ENCODE results near the gene KRT86. TPM values are rescaled to one million over a fixed set of nuclear protein-coding genes. Genes with fewer than 3 reads are reported as not detected.
A peak's percentile ranks its signal among the peaks of the same experiment; 100 is the strongest.

Gene KRT86
- polyA plus RNA-seq, 2 of the 4 experiments (the other 2 are of a cell fraction): 23.5 to 378 TPM

GRCh38 chr12:52284562-52285171 lies 10.2 kb downstream of the KRT86 start:
- peak overlapping the region; percentile 94 for H3K4me2 ChIP-seq
- H3K27ac ChIP-seq: peak overlapping the region; percentile 96 to 100
- H3K4me3 ChIP-seq: peak overlapping the region; percentile 59; the same call in 1 of the 3 replicates
- 6% methylated on average over 4 of the region's 4 CpGs for WGBS (ENCODE audit: missing lambda C conversion rate)
- ChIA-PET CTCF (interaction anchor here (0.9 to 15.3 kb wide), 15 partner anchors 13 to 696 kb away, joined by 3 to 387 read pairs (median 6); partner anchors contain the start of gene KRT83), POLR2A (interaction anchor here (0.7 to 11.7 kb wide), 13 partner anchors 9 to 1251 kb away, joined by 3 to 383 read pairs (median 7); partner anchors contain the start of gene KRT80)
- FAIRE-seq (peak; percentile 94), ATAC-seq (no peak), DNase-seq (ENCODE audit: low read depth in 1 of 2, low spot score in 1 of 2) (peak in 1 of 2 experiments; percentile 76)
- no peaks in the 10 kb centered on the region for H3K9me3 ChIP-seq
- H3K4me1 ChIP-seq: peaks cover 62% of the 10 kb centered on the region
- no peak for TF ChIP-seq BHLHE40 (IDR thresholded peaks at IDR 0.05; ENCODE audit: low read depth, low read length)
- TF ChIP-seq EP300 (IDR thresholded peaks at IDR 0.05): no peak
- TF ChIP-seq CHD2 (IDR thresholded peaks at IDR 0.05; ENCODE audit: low read length, partially characterized antibody): no peak
- no peak for TF ChIP-seq RCOR1 (IDR thresholded peaks at IDR 0.05; ENCODE audit: low read depth, low read length)
- TF ChIP-seq ZSCAN20 (CRISPR knock-in tag; IDR thresholded peaks at IDR 0.05): no peak
- TF ChIP-seq FOSL2 (IDR thresholded peaks at IDR 0.05): no peak
- no peak for TF ChIP-seq FOSL2 (CRISPR knock-in tag; IDR thresholded peaks at IDR 0.05)
- no peak for TF ChIP-seq ZNF302 (CRISPR knock-in tag; IDR thresholded peaks at IDR 0.05)
- no peak for TF ChIP-seq RFX5 (IDR thresholded peaks at IDR 0.05)
- TF ChIP-seq HMGXB4 (CRISPR knock-in tag; IDR thresholded peaks at IDR 0.05; ENCODE audit: borderline replicate concordance): peak; percentile 15
- TF ChIP-seq KDM5A (IDR thresholded peaks at IDR 0.05): no peak
- TF ChIP-seq HOXB5 (CRISPR knock-in tag; IDR thresholded peaks at IDR 0.05): peak; percentile 1
- no peak for TF ChIP-seq CBX2 (IDR thresholded peaks at IDR 0.05; ENCODE audit: borderline replicate concordance, low read depth)
- TF ChIP-seq NFE2L2 (conservative IDR thresholded peaks at IDR 0.05; ENCODE audit: low read length): no peak
- no peak for TF ChIP-seq MAFK (IDR thresholded peaks at IDR 0.05; ENCODE audit: partially characterized antibody)
- TF ChIP-seq REST (IDR thresholded peaks at IDR 0.05): no peak
- no peak; the same call in 2 of the 3 replicates for TF ChIP-seq BCL3 (IDR thresholded peaks at IDR 0.05)
- 0 out of 2 replicates have a peak, but pooled peaks have one; percentile 41 for TF ChIP-seq E2F6 (IDR thresholded peaks at IDR 0.05; ENCODE audit: borderline replicate concordance, low read depth)
- TF ChIP-seq GATA3 (IDR thresholded peaks at IDR 0.05; ENCODE audit: borderline replicate concordance): no peak; the same call in 1 of the 2 replicates
- TF ChIP-seq POLR2A (IDR thresholded peaks at IDR 0.05; ENCODE audit: low read length): peak; percentile 55
- no peak for TF ChIP-seq PHF8 (IDR thresholded peaks at IDR 0.05; ENCODE audit: borderline replicate concordance, low read depth)
- no peak for TF ChIP-seq MYC (IDR thresholded peaks at IDR 0.05; ENCODE audit: borderline replicate concordance, low read length)
- no peak for TF ChIP-seq CBX8 (IDR thresholded peaks at IDR 0.05)
- TF ChIP-seq PBX3 (IDR thresholded peaks at IDR 0.05): peak; percentile 89
- TF ChIP-seq TFCP2L1 (CRISPR knock-in tag; IDR thresholded peaks at IDR 0.05): peak; percentile 49; the same call in 1 of the 2 replicates
- no peak for TF ChIP-seq SREBF2 (IDR thresholded peaks at IDR 0.05)
- TF ChIP-seq MAX (IDR thresholded peaks at IDR 0.05): no peak
- TF ChIP-seq ZC3H11A (IDR thresholded peaks at IDR 0.05): no peak
- no peak for TF ChIP-seq JUNB (IDR thresholded peaks at IDR 0.05)
- TF ChIP-seq USF2 (IDR thresholded peaks at IDR 0.05): no peak
- TF ChIP-seq ZFP36 (IDR thresholded peaks at IDR 0.05; ENCODE audit: borderline replicate concordance, partially characterized antibody): no peak
- no peak; a peak in 1 of 4 replicates for TF ChIP-seq CEBPB (IDR thresholded peaks at IDR 0.05)
- TF ChIP-seq KDM1A (IDR thresholded peaks at IDR 0.05; ENCODE audit: low read depth): no peak
- no peak for TF ChIP-seq MAZ (IDR thresholded peaks at IDR 0.05; ENCODE audit: borderline replicate concordance, low read depth, low read length)
